Suprapubic skin (tissue), 3 donors: ENCODE results near the gene KDSR.

Source experiments
- POLR2A ChIP-seq, 2 donors: fragments of 450-650 bp; IDR thresholded peaks; one replicate each; pipeline ENCODE4 v1.6.1; 2017; ENCODE audit warnings: antibody characterized with exemption in 2 of 2, mild to moderate bottlenecking in 2 of 2, moderate library complexity in 2 of 2
- TF ChIP-seq, protein P1 (sequence below), 2 donors: fragments of 200-600 bp in 1 of 2; fragments of 450-650 bp in 1 of 2; sonication (generic) in 1 of 2; IDR thresholded peaks; one replicate each; pipeline ENCODE4 v1.5.1; 2016 to 2019; ENCODE audit warnings: antibody characterized with exemption in 2 of 2, mild to moderate bottlenecking in 1 of 2, moderate library complexity in 1 of 2

DNA sequence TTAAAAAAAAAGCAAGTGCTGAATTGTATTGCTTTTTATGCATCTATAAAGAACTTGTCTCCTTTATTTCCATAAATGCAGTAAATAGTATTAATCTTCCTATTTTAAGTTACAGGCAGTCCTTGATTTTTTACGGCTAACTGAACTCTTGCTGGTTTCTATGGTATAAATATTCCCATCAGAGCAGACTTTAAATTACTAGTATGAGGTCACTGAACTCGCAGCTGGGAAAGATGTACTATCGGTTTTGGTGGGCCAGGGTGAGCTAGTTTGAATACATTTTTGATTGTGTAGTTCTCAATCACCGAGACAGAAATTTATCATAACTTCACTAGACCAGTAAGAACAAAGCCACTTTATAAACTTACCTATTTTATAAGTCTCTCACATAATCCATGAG lies 20.9 kb upstream of the KDSR start:
- TF ChIP-seq, protein P1, sequence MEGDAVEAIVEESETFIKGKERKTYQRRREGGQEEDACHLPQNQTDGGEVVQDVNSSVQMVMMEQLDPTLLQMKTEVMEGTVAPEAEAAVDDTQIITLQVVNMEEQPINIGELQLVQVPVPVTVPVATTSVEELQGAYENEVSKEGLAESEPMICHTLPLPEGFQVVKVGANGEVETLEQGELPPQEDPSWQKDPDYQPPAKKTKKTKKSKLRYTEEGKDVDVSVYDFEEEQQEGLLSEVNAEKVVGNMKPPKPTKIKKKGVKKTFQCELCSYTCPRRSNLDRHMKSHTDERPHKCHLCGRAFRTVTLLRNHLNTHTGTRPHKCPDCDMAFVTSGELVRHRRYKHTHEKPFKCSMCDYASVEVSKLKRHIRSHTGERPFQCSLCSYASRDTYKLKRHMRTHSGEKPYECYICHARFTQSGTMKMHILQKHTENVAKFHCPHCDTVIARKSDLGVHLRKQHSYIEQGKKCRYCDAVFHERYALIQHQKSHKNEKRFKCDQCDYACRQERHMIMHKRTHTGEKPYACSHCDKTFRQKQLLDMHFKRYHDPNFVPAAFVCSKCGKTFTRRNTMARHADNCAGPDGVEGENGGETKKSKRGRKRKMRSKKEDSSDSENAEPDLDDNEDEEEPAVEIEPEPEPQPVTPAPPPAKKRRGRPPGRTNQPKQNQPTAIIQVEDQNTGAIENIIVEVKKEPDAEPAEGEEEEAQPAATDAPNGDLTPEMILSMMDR (IDR thresholded peaks at IDR 0.05) = no peak
- no peak for TF ChIP-seq POLR2A (IDR thresholded peaks at IDR 0.05)
